H1 (cell line): Measurements from ENCODE around the gene LRRC74B. TPM values are rescaled to one million over a fixed set of nuclear protein-coding genes. Genes with fewer than 3 reads are reported as not detected.

Source experiments
- CTCF ChIA-PET: fragments of 300-600 bp; sonication (Branson Sonifier 250); formaldehyde crosslinking; loops from one replicate; lab custom pipeline; 2021; ENCODE audit not compliant: partially characterized antibody; lab: Charles Lee
- POLR2A ChIA-PET: fragments of 300-600 bp; sonication (Branson Sonifier 250); formaldehyde crosslinking; loops from one replicate; lab custom pipeline; 2021; ENCODE audit warnings: inconsistent platforms; ENCODE audit not compliant: partially characterized antibody; lab: Charles Lee
- DNase-seq, 2 experiments: peaks; one replicate each; pipeline versions ENCODE4 v3.0.0 to v3.0.0-alpha.2; 2010 to 2022; ENCODE audit warnings: low spot score in 2 of 2, low read depth in 1 of 2, mixed read lengths in 1 of 2
- FAIRE-seq: peaks from 2 replicates; lab custom pipeline; 2011; peaks lifted over from hg19 to GRCh38; lab: Jason Lieb, UNC
- H2AFZ ChIP-seq: 2 replicates; pipeline ENCODE4 v1.8.1; 2012; ENCODE audit warnings: low read length, inconsistent platforms
- H2AK5ac ChIP-seq: 2 replicates; pipeline ENCODE4 v1.6.1; 2013; ENCODE audit warnings: low read depth, low read length
- H2BK120ac ChIP-seq: replicated peaks from 2 replicates; pipeline ENCODE3; 2013; ENCODE audit warnings: low read depth, low read length, inconsistent platforms
- H2BK12ac ChIP-seq: 2 replicates; pipeline ENCODE4 v1.6.1; 2013; ENCODE audit warnings: low read depth, low read length
- H2BK15ac ChIP-seq: 2 replicates; pipeline ENCODE4 v1.6.1; 2013; ENCODE audit warnings: low read length
- H2BK20ac ChIP-seq: 2 replicates; pipeline ENCODE4 v1.6.1; 2013; ENCODE audit warnings: low read length
- H2BK5ac ChIP-seq: 2 replicates; pipeline ENCODE4 v1.6.1; 2013; ENCODE audit warnings: low read depth, low read length
- H3K14ac ChIP-seq: 2 replicates; pipeline ENCODE4 v1.6.1; 2013; ENCODE audit warnings: inconsistent platforms; ENCODE audit not compliant: insufficient read length
- H3K18ac ChIP-seq: 2 replicates; pipeline ENCODE4 v1.6.1; 2013; ENCODE audit warnings: low read length; ENCODE audit errors: extremely low read depth
- H3K23ac ChIP-seq: 2 replicates; pipeline ENCODE4 v1.6.1; 2013; ENCODE audit warnings: inconsistent platforms; ENCODE audit not compliant: insufficient read length
- H3K23me2 ChIP-seq: 2 replicates; pipeline ENCODE4 v1.6.1; 2013; ENCODE audit warnings: low read depth, low read length
- H3K27ac ChIP-seq: 2 replicates; pipeline ENCODE4 v1.6.1; 2011; ENCODE audit warnings: low read depth, low read length, inconsistent platforms
- H3K27me3 ChIP-seq, 4 experiments: replicated peaks in 1 of 4; 1 replicate in 1 of 4; 2 replicates in 3 of 4; pipeline versions ENCODE4 v1.6.1 to v1.8.1; 2011 to 2013; ENCODE audit warnings: low read length in 3 of 4, mild to moderate bottlenecking in 3 of 4, inconsistent platforms in 2 of 4, mixed read lengths in 2 of 4, moderate library complexity in 1 of 4; ENCODE audit not compliant: control insufficient read depth in 3 of 4, insufficient read depth in 3 of 4; ENCODE audit errors: extremely low read depth in 1 of 4
- H3K36me3 ChIP-seq, 4 experiments: 2 replicates each; pipeline versions ENCODE4 v1.6.1 to v1.8.1; 2011 to 2013; ENCODE audit warnings: mild to moderate bottlenecking in 4 of 4, low read length in 3 of 4, moderate library complexity in 2 of 4, control low read depth in 1 of 4, inconsistent platforms in 1 of 4; ENCODE audit not compliant: insufficient read depth in 4 of 4, control insufficient read depth in 2 of 4
- H3K4ac ChIP-seq: replicated peaks from 2 replicates; pipeline ENCODE3; 2013; ENCODE audit warnings: low read length, low read depth, mixed read lengths, inconsistent platforms; ENCODE audit not compliant: insufficient read length
- H3K4me1 ChIP-seq, 4 experiments: replicated peaks in 1 of 4; 1 replicate in 1 of 4; 2 replicates in 3 of 4; pipeline versions ENCODE4 v1.6.1 to v1.8.1; 2011 to 2013; ENCODE audit warnings: low read length in 3 of 4, inconsistent platforms in 2 of 4, mixed read lengths in 1 of 4; ENCODE audit not compliant: insufficient read depth in 4 of 4, control insufficient read depth in 3 of 4
- H3K4me2 ChIP-seq, 2 experiments: 2 replicates each; pipeline versions ENCODE4 v1.6.1 to v1.8.1; 2011 to 2013; ENCODE audit warnings: low read depth in 2 of 2, low read length in 2 of 2, control low read depth in 1 of 2, inconsistent platforms in 1 of 2, mild to moderate bottlenecking in 1 of 2; ENCODE audit not compliant: insufficient read depth in 1 of 2
- H3K4me3 ChIP-seq, 4 experiments: fragments of 200-600, 300-600 bp in 1 of 4; sonication (generic), shearing (Covaris generic), sonication (Bioruptor Twin) in 1 of 4; 2 replicates each; pipeline versions ENCODE4 v1.5.1 to v1.8.1; 2011 to 2016; ENCODE audit warnings: low read length in 4 of 4, low read depth in 3 of 4, control low read depth in 2 of 4, inconsistent platforms in 2 of 4, mild to moderate bottlenecking in 2 of 4, mixed read lengths in 1 of 4, moderate library complexity in 1 of 4; ENCODE audit not compliant: insufficient read depth in 2 of 4; ENCODE audit errors: extremely low read depth in 1 of 4
- H3K56ac ChIP-seq: replicated peaks from 2 replicates; pipeline ENCODE3; 2013; ENCODE audit warnings: low read depth, mild to moderate bottlenecking, mixed read lengths, low read length, inconsistent platforms; ENCODE audit not compliant: insufficient read length
- H3K79me1 ChIP-seq: 2 replicates; pipeline ENCODE4 v1.6.1; 2013; ENCODE audit warnings: low read depth, low read length, control low read depth
- H3K79me2 ChIP-seq, 2 experiments: 2 replicates each; pipeline versions ENCODE4 v1.6.1 to v1.8.1; 2012 to 2013; ENCODE audit warnings: low read length in 2 of 2, mild to moderate bottlenecking in 2 of 2, inconsistent platforms in 1 of 2; ENCODE audit not compliant: insufficient read depth in 2 of 2, control insufficient read depth in 1 of 2
- H3K9ac ChIP-seq, 4 experiments: replicated peaks in 1 of 4; 1 replicate in 1 of 4; 2 replicates in 3 of 4; pipeline versions ENCODE4 v1.6.1 to v1.8.1; 2011 to 2013; ENCODE audit warnings: low read depth in 3 of 4, low read length in 3 of 4, control low read depth in 2 of 4, mild to moderate bottlenecking in 2 of 4, moderate library complexity in 2 of 4, inconsistent platforms in 1 of 4; ENCODE audit errors: extremely low read depth in 1 of 4
- H3K9me3 ChIP-seq, 2 experiments: 2 replicates each; pipeline versions ENCODE4 v1.6.1 to v1.8.1; 2012 to 2013; ENCODE audit warnings: mild to moderate bottlenecking in 2 of 2, moderate library complexity in 2 of 2, control low read depth in 1 of 2, inconsistent platforms in 1 of 2, low read depth in 1 of 2, low read length in 1 of 2, mixed read lengths in 1 of 2; ENCODE audit not compliant: insufficient read depth in 2 of 2
- H4K20me1 ChIP-seq, 2 experiments: replicated peaks in 1 of 2; 2 replicates each; pipeline versions ENCODE3 to v1.8.1; 2011 to 2013; ENCODE audit warnings: inconsistent platforms in 2 of 2, low read length in 2 of 2, mild to moderate bottlenecking in 1 of 2; ENCODE audit not compliant: insufficient read depth in 2 of 2, control insufficient read depth in 1 of 2
- H4K5ac ChIP-seq: 2 replicates; pipeline ENCODE4 v1.6.1; 2013; ENCODE audit warnings: low read length, low read depth, mixed read lengths, inconsistent platforms; ENCODE audit not compliant: insufficient read length
- H4K8ac ChIP-seq: 2 replicates; pipeline ENCODE4 v1.8.0; 2013; ENCODE audit warnings: mild to moderate bottlenecking, moderate library complexity, low read length, inconsistent platforms; ENCODE audit not compliant: insufficient read depth; ENCODE audit errors: extremely low read depth
- H4K91ac ChIP-seq: replicated peaks from 2 replicates; pipeline ENCODE3; 2013; ENCODE audit warnings: low read length, mixed read lengths, inconsistent platforms; ENCODE audit not compliant: insufficient read length
- BACH1 ChIP-seq: IDR thresholded peaks from 2 replicates; pipeline ENCODE4 v1.6.1; 2012; ENCODE audit warnings: low read length, improper control_type of control experiment
- CBX8 ChIP-seq: fragments of 300-800, 300-1000 bp; sonication (generic); IDR thresholded peaks from 2 replicates; pipeline ENCODE4 v1.7.1; 2016; ENCODE audit warnings: low read depth, low read length, borderline replicate concordance
- CTCF ChIP-seq, 3 experiments: IDR thresholded peaks; 1 replicate in 2 of 3; 2 replicates in 1 of 3; pipeline versions ENCODE4 v1.5.1 to v1.6.1; 2011; ENCODE audit warnings: low read length in 3 of 3, mild to moderate bottlenecking in 3 of 3, inconsistent platforms in 2 of 3, low read depth in 1 of 3, moderate library complexity in 1 of 3; ENCODE audit not compliant: insufficient read depth in 1 of 3; ENCODE audit errors: control extremely low read depth in 1 of 3
- FOSL1 ChIP-seq: IDR thresholded peaks from 2 replicates; pipeline ENCODE4 v1.6.1; 2011; ENCODE audit warnings: mild to moderate bottlenecking, low read depth, low read length, moderate library complexity; ENCODE audit not compliant: insufficient read depth
- KDM1A ChIP-seq: fragments of 200-600, 300-600 bp; sonication (generic); IDR thresholded peaks from 2 replicates; pipeline ENCODE4 v1.7.1; 2016; ENCODE audit warnings: mild to moderate bottlenecking, low read length, borderline replicate concordance
- NANOG ChIP-seq: IDR thresholded peaks from 2 replicates; pipeline ENCODE4 v1.6.1; 2011; ENCODE audit warnings: low read length, low read depth, mild to moderate bottlenecking, inconsistent platforms; ENCODE audit not compliant: insufficient read depth, poor library complexity, severe bottlenecking
- RXRA ChIP-seq: IDR thresholded peaks from 2 replicates; pipeline ENCODE4 v1.6.1; 2011; ENCODE audit warnings: low read depth, mild to moderate bottlenecking, low read length, moderate library complexity; ENCODE audit not compliant: insufficient read depth
- SIRT6 ChIP-seq: IDR thresholded peaks from one replicate; pipeline ENCODE4 v1.7.1; 2012; ENCODE audit warnings: low read length, inconsistent platforms
- SP1 ChIP-seq: IDR thresholded peaks from 2 replicates; pipeline ENCODE4 v1.6.1; 2011; ENCODE audit warnings: low read depth, low read length
- SRF ChIP-seq: IDR thresholded peaks from 2 replicates; pipeline ENCODE4 v1.6.1; 2011; ENCODE audit warnings: mild to moderate bottlenecking, low read depth, low read length, moderate library complexity
- SUZ12 ChIP-seq: fragments of 200-600 bp; sonication (generic); IDR thresholded peaks from 2 replicates; pipeline ENCODE4 v1.6.1; 2012; ENCODE audit warnings: mild to moderate bottlenecking, inconsistent platforms, low read length, moderate library complexity, mixed read lengths
- TBP ChIP-seq: IDR thresholded peaks from 2 replicates; pipeline ENCODE4 v1.6.1; 2011; ENCODE audit warnings: low read depth, low read length, improper control_type of control experiment
- WGBS, 2 experiments: shearing (Covaris generic) in 1 of 2; methylation state at CpG; one replicate each; pipeline versions ENCODE4 v1.1.6 to v1.1.7; 2013 to 2015; ENCODE audit warnings: low lambda C conversion rate in 2 of 2, mixed read lengths in 2 of 2, inconsistent platforms in 1 of 2, low coverage in 1 of 2, missing lambda C conversion rate in 1 of 2; ENCODE audit not compliant: insufficient replicate concordance in 2 of 2, insufficient coverage in 1 of 2, insufficient read length in 1 of 2; ENCODE audit errors: extremely low coverage in 1 of 2, missing lambda C conversion rate in 1 of 2; 5-methylcytosine and 5-hydroxymethylcytosine counted together
- polyA plus RNA-seq, 7 experiments: library from polyadenylated mRNA; depleted of rRNA in 3 of 7; stranded (reverse) in 5 of 7; unstranded in 2 of 7; fragments of >200 nt in 5 of 7; fragments of 200-250 nt in 2 of 7; gene quantifications; 1 replicate in 5 of 7; 2 replicates in 1 of 7; 4 replicates in 1 of 7; pipeline versions ENCODE4 v1.2.1 to v1.2.3, GENCODE V29; 2011 to 2013; ENCODE audit warnings: missing spikeins in 2 of 7, mixed read lengths in 2 of 7
- total RNA-seq: library from RNA; stranded (reverse); fragmentation: NEBNext Ultra II Directional; extraction: Animal tissue kit (Norgen Biotek cat#: 25700); gene quantifications from 2 replicates; pipeline ENCODE4 v1.2.1, GENCODE V29; 2021

The LRRC74B gene
- total and polyA plus RNA-seq, 2 of the 8 experiments (the other 6 are each of a cell fraction or from before 2014, with no cell fraction given) = not detected

GRCh38 chr22:21047730-21048129, 2.0 kb downstream of the LRRC74B start:
- CTCF ChIA-PET = interaction anchor here (1.1 to 1.7 kb wide), 4 partner anchors 9 to 55 kb away, joined by 3 to 4 read pairs (median 3); no protein-coding TSS in a partner anchor
- no peak overlapping the region for H2BK12ac ChIP-seq
- no peak overlapping the region for H2BK15ac ChIP-seq
- no peaks in the 10 kb centered on the region for H3K79me1 ChIP-seq
- H3K18ac ChIP-seq = no peak overlapping the region
- no peak overlapping the region for H3K4ac ChIP-seq
- POLR2A ChIA-PET = no interaction called here
- no peak overlapping the region for H3K56ac ChIP-seq
- H3K23ac ChIP-seq = no peak overlapping the region
- H2BK20ac ChIP-seq = no peak overlapping the region
- H3K14ac ChIP-seq = no peak overlapping the region
- H3K4me3 ChIP-seq = no peak overlapping the region
- no peak overlapping the region for H2AFZ ChIP-seq
- no peak overlapping the region for H3K27ac ChIP-seq
- no peak for FAIRE-seq
- no peaks in the 10 kb centered on the region for H4K20me1 ChIP-seq
- no peak for DNase-seq
- no peak overlapping the region for H3K4me2 ChIP-seq
- no peak overlapping the region for H3K9ac ChIP-seq
- no peak overlapping the region for H4K91ac ChIP-seq
- H2AK5ac ChIP-seq = no peak overlapping the region
- no peaks in the 10 kb centered on the region for H3K9me3 ChIP-seq
- no peak overlapping the region for H2BK120ac ChIP-seq
- no peak overlapping the region for H4K5ac ChIP-seq
- H4K8ac ChIP-seq = no peak overlapping the region
- no peaks in the 10 kb centered on the region for H3K79me2 ChIP-seq
- H2BK5ac ChIP-seq = no peak overlapping the region
- H3K4me1 ChIP-seq = peaks cover 2 to 20% (median 5%) of the 10 kb centered on the region in 4 experiments; a peak in 5 of 7 replicates
- H3K27me3 ChIP-seq = peaks cover 0 to 7% (median 2%) of the 10 kb centered on the region in 4 experiments; a peak in 3 of 7 replicates
- H3K23me2 ChIP-seq = peaks cover 6% of the 10 kb centered on the region; the same call in 1 of the 2 replicates
- H3K36me3 ChIP-seq = no peaks in the 10 kb centered on the region
- WGBS, 2 experiments = 88% methylated on average over 3 of the region's 7 CpGs; no CpG with 5 or more reads in 1 of the 2 experiments
- TF ChIP-seq TBP (no peak), SP1 (no peak), SUZ12 (no peak), RXRA (no peak), KDM1A (no peak), BACH1 (no peak), FOSL1 (no peak), SIRT6 (no peak), SRF (no peak), CBX8 (no peak), NANOG (no peak), CTCF (IDR thresholded peaks at IDR 0.05; ENCODE audit: control extremely low read depth in 1 of 3, insufficient read depth in 1 of 3, low read depth in 1 of 3, low read length in 3 of 3) (no peak)
